HCT116 (cell line): ENCODE results near the gene KRT86. TPM values are rescaled to one million over a fixed set of nuclear protein-coding genes. Genes with fewer than 3 reads are reported as not detected.

ENCODE experiments used
- ATAC-seq: fragments of 200-7000 bp; cut with Tn5 transposase; 2 replicates; pipeline ENCODE4 v1.9.1; 2020; ENCODE audit warnings: mild to moderate bottlenecking, moderate library complexity
- BruUV-seq: library from RNA; stranded (reverse); fragments of 400-500 nt; replicated peaks from 2 replicates; lab custom pipeline; 2021; lab: Mats Ljungman, UMichigan
- CTCF ChIA-PET: fragments of 300-600 bp; sonication (Branson Sonifier 250); formaldehyde crosslinking; loops from one replicate; lab custom pipeline; 2021; ENCODE audit warnings: antibody characterized with exemption; lab: Charles Lee
- POLR2A ChIA-PET: fragments of 300-600, 350-600 bp; sonication (Branson Sonifier 250); formaldehyde crosslinking; loops from one replicate; lab custom pipeline; 2021; ENCODE audit warnings: antibody characterized with exemption; lab: Charles Lee
- RAD21 ChIA-PET, 2 experiments: fragments of 300-600 bp; sonication (Branson Sonifier 250); formaldehyde crosslinking; loops; one replicate each; lab custom pipeline; 2023; ENCODE audit warnings: low total read pairs in 2 of 2; ENCODE audit not compliant: uncharacterized antibody in 2 of 2, unreplicated experiment in 2 of 2, low non-redundant PET in 1 of 2; lab: Charles Lee
- DNase-seq: peaks from one replicate; pipeline ENCODE4 v3.0.0-alpha.2; 2010; ENCODE audit warnings: low read depth, low spot score
- H2AFZ ChIP-seq: fragments of 200-600 bp; shearing (Covaris generic), sonication (generic); 2 replicates; pipeline ENCODE4 v1.6.1; 2017; ENCODE audit warnings: low read depth, mixed run types, mixed read lengths, antibody characterized with exemption, low read length; ENCODE audit not compliant: poor library complexity, severe bottlenecking
- H3K27ac ChIP-seq: 2 replicates; pipeline ENCODE4 v1.5.1; 2012; ENCODE audit warnings: low read depth, low read length
- H3K27me3 ChIP-seq: fragments of 200-600 bp; sonication (generic); 2 replicates; pipeline ENCODE4 v1.6.1; 2016; ENCODE audit warnings: mixed run types, low read length, mixed read lengths; ENCODE audit not compliant: insufficient read depth
- H3K36me3 ChIP-seq, 2 experiments: fragments of 200-500 bp in 1 of 2; fragments of 200-600 bp in 1 of 2; sonication (Bioruptor generic) in 1 of 2; sonication (generic) in 1 of 2; 2 replicates each; pipeline versions ENCODE4 v1.5.1 to v1.6.1; 2014 to 2016; ENCODE audit warnings: low read length in 2 of 2, inconsistent platforms in 1 of 2, mixed read lengths in 1 of 2, mixed run types in 1 of 2; ENCODE audit not compliant: insufficient read depth in 2 of 2, control insufficient read depth in 1 of 2
- H3K4me1 ChIP-seq, 2 experiments: fragments of 200-600 bp in 1 of 2; sonication (generic) in 1 of 2; 2 replicates each; pipeline versions ENCODE4 v1.5.1 to v1.6.1; 2012 to 2017; ENCODE audit warnings: low read length in 2 of 2, inconsistent platforms in 1 of 2, mild to moderate bottlenecking in 1 of 2, mixed read lengths in 1 of 2, mixed run types in 1 of 2, moderate library complexity in 1 of 2; ENCODE audit not compliant: insufficient read depth in 2 of 2, control insufficient read depth in 1 of 2
- H3K4me2 ChIP-seq: fragments of 200-600 bp; sonication (generic); 2 replicates; pipeline ENCODE4 v1.6.1; 2017; ENCODE audit warnings: mixed run types, low read length, mixed read lengths
- H3K4me3 ChIP-seq, 2 experiments: fragments of 200-600 bp in 1 of 2; sonication (generic) in 1 of 2; replicated peaks in 1 of 2; 2 replicates each; pipeline ENCODE4 v1.5.1; 2011 to 2016; ENCODE audit warnings: low read length in 2 of 2, control low read depth in 1 of 2, low read depth in 1 of 2, mild to moderate bottlenecking in 1 of 2, mixed read lengths in 1 of 2, mixed run types in 1 of 2
- H3K79me2 ChIP-seq: fragments of 200-600 bp; sonication (generic); 2 replicates; pipeline ENCODE4 v1.6.1; 2017; ENCODE audit warnings: mild to moderate bottlenecking, mixed run types, low read length, moderate library complexity, mixed read lengths; ENCODE audit not compliant: insufficient read depth
- H3K9ac ChIP-seq: fragments of 200-600 bp; sonication (generic); 2 replicates; pipeline ENCODE4 v1.6.1; 2016; ENCODE audit warnings: low read length, mixed read lengths
- H3K9me2 ChIP-seq: fragments of 200-600 bp; sonication (generic), shearing (Covaris generic); 2 replicates; pipeline ENCODE4 v1.6.1; 2017; ENCODE audit warnings: mixed run types, mild to moderate bottlenecking, moderate library complexity; ENCODE audit not compliant: insufficient read depth
- H3K9me3 ChIP-seq, 2 experiments: fragments of 200-500 bp in 1 of 2; fragments of 200-600 bp in 1 of 2; sonication (Bioruptor generic) in 1 of 2; sonication (generic) in 1 of 2; 2 replicates each; pipeline ENCODE4 v1.6.1; 2014 to 2017; ENCODE audit warnings: low read length in 2 of 2, mixed read lengths in 2 of 2, inconsistent platforms in 1 of 2, low read depth in 1 of 2, mild to moderate bottlenecking in 1 of 2, mixed run types in 1 of 2, moderate library complexity in 1 of 2; ENCODE audit not compliant: control insufficient read depth in 1 of 2, insufficient read depth in 1 of 2
- H4K20me1 ChIP-seq: fragments of 200-600 bp; sonication (generic), shearing (Covaris generic); 2 replicates; pipeline ENCODE4 v1.6.1; 2017; ENCODE audit warnings: mixed run types, mild to moderate bottlenecking, moderate library complexity; ENCODE audit not compliant: insufficient read depth
- CBX3 ChIP-seq: IDR thresholded peaks from 2 replicates; pipeline ENCODE4 v1.6.1; 2012; ENCODE audit warnings: low read depth
- FOSL1 ChIP-seq: IDR thresholded peaks from 2 replicates; pipeline ENCODE4 v1.6.1; 2012; ENCODE audit warnings: low read depth
- SP1 ChIP-seq: IDR thresholded peaks from 2 replicates; pipeline ENCODE4 v1.6.1; 2012; ENCODE audit warnings: low read depth
- SRF ChIP-seq: IDR thresholded peaks from 2 replicates; pipeline ENCODE4 v1.6.1; 2012; ENCODE audit warnings: low read depth
- TCF7L2 ChIP-seq: IDR thresholded peaks from 2 replicates; pipeline ENCODE4 v1.7.0; 2011; ENCODE audit warnings: borderline replicate concordance, inconsistent platforms; ENCODE audit not compliant: insufficient read depth, insufficient read length; ENCODE audit errors: extremely low read depth
- YY1 ChIP-seq: IDR thresholded peaks from 2 replicates; pipeline ENCODE4 v1.6.1; 2011; ENCODE audit warnings: low read length, low read depth, moderate library complexity, mild to moderate bottlenecking; ENCODE audit not compliant: insufficient replicate concordance; ENCODE audit errors: extremely low read depth
- ZNF274 ChIP-seq: fragments of 200-500 bp; sonication (Bioruptor generic); IDR thresholded peaks from 2 replicates; pipeline ENCODE4 v1.6.1; 2014; ENCODE audit warnings: mild to moderate bottlenecking, low read depth, low read length, inconsistent platforms
- intact Hi-C: fragments of 100-400 bp; cut with micrococcal nuclease; formaldehyde crosslinking; loops from 2 replicates; pipeline ENCODE4 v1.10.0; 2022
- total RNA-seq: library from RNA; stranded (reverse); gene quantifications from one replicate; pipeline ENCODE4 v1.2.1, GENCODE V29; 2021; ENCODE audit not compliant: unreplicated experiment
- TF ChIP-seq, protein P1 (sequence below), 3 experiments: fragments of 200-600 bp in 1 of 3; sonication (generic) in 1 of 3; IDR thresholded peaks in 2 of 3; conservative IDR thresholded peaks in 1 of 3; 2 replicates each; pipeline ENCODE4 v1.5.1; 2012 to 2017; ENCODE audit warnings: low read depth in 2 of 3, low read length in 2 of 3, antibody characterized with exemption in 1 of 3, borderline replicate concordance in 1 of 3, control low read depth in 1 of 3, mild to moderate bottlenecking in 1 of 3, mixed read lengths in 1 of 3, mixed run types in 1 of 3, moderate library complexity in 1 of 3; ENCODE audit not compliant: insufficient read depth in 1 of 3

Gene KRT86
- total RNA-seq, 1 experiment from 2014 or later, result 1.5 TPM

DNA sequence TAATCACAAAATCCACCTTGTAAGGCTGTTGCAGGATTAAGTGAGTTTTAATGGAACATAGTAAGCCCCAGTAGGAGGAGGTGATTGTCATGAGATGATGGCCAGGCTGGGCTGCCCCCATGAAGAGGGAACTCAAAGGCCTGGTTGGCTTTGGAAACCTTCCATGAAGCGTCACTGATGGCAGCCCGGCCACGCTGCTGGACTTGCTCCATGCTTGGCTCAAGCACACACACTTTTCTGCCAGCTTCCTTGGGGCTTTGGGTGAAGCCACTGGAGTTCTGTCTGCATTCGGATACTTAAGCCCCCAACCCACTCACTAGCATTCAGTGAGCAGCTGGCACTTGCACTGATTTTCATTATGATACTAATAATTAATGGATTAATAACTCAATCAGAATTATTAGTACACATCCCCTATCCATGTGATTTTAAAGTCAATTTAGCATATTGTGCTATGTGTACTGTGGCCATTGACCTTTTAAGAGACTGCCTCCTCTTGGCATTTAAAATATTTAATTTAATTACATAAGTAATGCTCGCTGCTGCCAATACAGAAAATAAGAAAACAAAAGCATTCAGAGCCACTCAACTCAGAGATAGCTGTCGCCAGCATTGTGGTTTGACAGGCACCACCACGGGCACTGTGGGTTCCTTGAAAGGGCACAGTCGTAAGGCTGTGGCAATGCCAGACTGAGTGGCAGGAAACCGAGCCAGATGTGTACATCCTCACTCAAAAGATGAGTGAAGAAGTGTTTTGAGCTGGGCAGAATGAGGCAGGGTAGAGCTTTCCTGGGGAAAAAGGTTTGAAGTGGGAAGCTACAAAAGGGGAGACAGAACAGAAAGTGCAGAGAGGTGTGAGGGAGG is 77.0 kb downstream of the KRT86 start:
- Histone ChIP-seq H3K4me2 (no peak overlapping the region), H3K27me3 (no peaks in the 10 kb centered on the region; the same call in 1 of the 2 replicates), H3K27ac (no peak overlapping the region), H3K4me1 (peaks cover 0 to 7% of the 10 kb centered on the region in 2 experiments; a peak in 1 of 4 replicates), H3K36me3 (no peaks in the 10 kb centered on the region), H3K79me2 (no peaks in the 10 kb centered on the region), H2AFZ (no peak overlapping the region)
- ChIA-PET CTCF (interaction anchor here (1.8 to 2.3 kb wide), 2 partner anchors 10 to 24 kb away, joined by 6 read pairs; no protein-coding TSS in a partner anchor), RAD21 (no interaction called here), POLR2A (no interaction called here)
- intact Hi-C loops, result no loop called here
- ATAC-seq (no peak), DNase-seq (no peak)
- no TSS peak for BruUV-seq
- TF ChIP-seq, protein P1, sequence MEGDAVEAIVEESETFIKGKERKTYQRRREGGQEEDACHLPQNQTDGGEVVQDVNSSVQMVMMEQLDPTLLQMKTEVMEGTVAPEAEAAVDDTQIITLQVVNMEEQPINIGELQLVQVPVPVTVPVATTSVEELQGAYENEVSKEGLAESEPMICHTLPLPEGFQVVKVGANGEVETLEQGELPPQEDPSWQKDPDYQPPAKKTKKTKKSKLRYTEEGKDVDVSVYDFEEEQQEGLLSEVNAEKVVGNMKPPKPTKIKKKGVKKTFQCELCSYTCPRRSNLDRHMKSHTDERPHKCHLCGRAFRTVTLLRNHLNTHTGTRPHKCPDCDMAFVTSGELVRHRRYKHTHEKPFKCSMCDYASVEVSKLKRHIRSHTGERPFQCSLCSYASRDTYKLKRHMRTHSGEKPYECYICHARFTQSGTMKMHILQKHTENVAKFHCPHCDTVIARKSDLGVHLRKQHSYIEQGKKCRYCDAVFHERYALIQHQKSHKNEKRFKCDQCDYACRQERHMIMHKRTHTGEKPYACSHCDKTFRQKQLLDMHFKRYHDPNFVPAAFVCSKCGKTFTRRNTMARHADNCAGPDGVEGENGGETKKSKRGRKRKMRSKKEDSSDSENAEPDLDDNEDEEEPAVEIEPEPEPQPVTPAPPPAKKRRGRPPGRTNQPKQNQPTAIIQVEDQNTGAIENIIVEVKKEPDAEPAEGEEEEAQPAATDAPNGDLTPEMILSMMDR (IDR thresholded peaks at IDR 0.05 in 2 of 3, conservative IDR thresholded peaks at IDR 0.05 in 1 of 3; ENCODE audit: borderline replicate concordance in 1 of 3, insufficient read depth in 1 of 3, low read depth in 2 of 3, low read length in 2 of 3), result no peak
- TF ChIP-seq TCF7L2, result no peak
- TF ChIP-seq SRF, result no peak
- TF ChIP-seq YY1, result no peak
- no peak for TF ChIP-seq FOSL1
- TF ChIP-seq CBX3, result no peak
- no peak for TF ChIP-seq SP1
- TF ChIP-seq ZNF274, result no peak
- TF ChIP-seq, all 23 proteins: peak for 0
- Histone ChIP-seq H3K9me3 (no peaks in the 10 kb centered on the region), H3K9ac (no peak overlapping the region), H4K20me1 (no peaks in the 10 kb centered on the region), H3K4me3 (no peak overlapping the region), H3K9me2 (no peaks in the 10 kb centered on the region)
